Measurements from ENCODE around the gene PIGC.

Gene PIGC

DNA sequence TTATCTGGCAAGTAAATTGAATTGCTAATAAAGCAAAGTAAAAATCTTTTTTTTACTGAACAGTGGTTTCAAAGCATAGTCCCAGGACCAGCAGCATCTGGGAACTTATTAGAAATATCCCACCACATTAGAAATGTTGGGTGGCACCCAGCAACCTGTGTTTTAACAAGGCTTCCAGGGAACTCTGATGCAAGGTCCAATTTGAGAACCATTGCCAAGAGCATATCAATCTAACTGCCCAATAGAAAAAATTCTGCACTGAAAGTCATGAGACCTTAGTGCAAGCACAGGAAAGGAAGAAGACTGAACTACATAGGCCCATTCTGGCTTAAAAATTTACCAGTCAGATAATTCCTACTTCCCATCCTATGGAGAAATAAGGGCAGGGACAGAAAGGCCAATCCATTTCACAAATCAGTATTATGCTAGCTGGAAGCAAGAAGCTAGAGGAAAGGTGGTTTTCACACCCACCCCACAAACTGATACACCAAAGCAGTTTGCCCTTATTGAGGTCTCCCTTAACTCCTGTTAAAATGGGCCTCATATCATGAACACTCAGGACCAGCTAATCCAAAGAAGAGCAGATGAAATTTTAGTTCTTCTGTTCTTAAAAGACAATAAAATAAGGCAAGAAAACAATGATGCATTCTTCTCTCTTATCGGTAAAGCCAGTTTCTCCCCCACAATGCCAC lies 40.8 kb downstream of the PIGC start:
- Mint-ChIP-seq H3K36me3 (ENCODE audit: low read depth) (no peaks in the 10 kb centered on the region), H3K27ac (no peak overlapping the region), H3K9me3 (no peaks in the 10 kb centered on the region), H3K4me3 (no peak overlapping the region), H3K4me1 (ENCODE audit: low read depth) (peaks cover 37% of the 10 kb centered on the region), H3K27me3 (no peaks in the 10 kb centered on the region)

DNA sequence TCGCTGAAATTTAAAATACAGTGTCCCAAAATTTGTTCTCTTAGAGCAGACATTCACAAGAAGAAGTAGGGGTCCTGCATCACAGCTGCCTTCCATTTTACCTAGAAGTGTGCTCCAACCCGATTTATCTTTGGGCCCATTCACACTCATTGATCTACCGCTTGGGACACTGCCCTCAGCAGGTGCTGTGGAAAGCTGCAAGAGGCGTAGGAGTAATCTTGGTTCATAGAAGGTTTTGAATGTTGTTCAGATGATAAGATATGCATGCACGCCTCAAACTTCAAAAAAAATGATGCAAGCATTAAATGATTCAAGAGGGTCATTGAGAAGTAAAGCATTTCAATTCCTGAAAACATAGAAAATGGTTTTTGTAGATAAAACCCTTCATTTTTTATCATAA lies 42.0 kb downstream of the PIGC start:
- peaks cover 48% of the 10 kb centered on the region for H3K4me1 Mint-ChIP-seq (ENCODE audit: low read depth)
- H3K9me3 Mint-ChIP-seq: no peaks in the 10 kb centered on the region
- H3K36me3 Mint-ChIP-seq (ENCODE audit: low read depth): no peaks in the 10 kb centered on the region
- H3K4me3 Mint-ChIP-seq: no peak overlapping the region
- H3K27ac Mint-ChIP-seq: no peak overlapping the region
- no peaks in the 10 kb centered on the region for H3K27me3 Mint-ChIP-seq

DNA sequence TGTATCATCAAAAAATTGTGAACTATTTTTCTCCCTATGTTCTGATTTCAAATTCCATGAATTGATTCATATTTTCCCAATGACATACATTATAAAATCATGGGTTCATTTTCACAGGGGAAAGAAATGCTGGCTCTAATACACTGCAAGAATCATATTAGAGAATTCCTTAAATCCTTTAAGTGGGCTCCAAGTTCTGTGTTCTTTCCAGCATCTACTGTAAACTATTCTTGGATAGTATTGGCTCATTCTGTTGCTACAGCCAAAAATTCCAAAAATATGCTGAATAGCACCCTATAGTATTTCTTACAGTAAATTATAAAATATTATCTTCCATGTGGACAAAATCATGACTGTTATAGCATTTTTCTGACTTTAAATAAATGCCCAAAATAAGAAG lies 42.4 kb downstream of the PIGC start:
- H3K4me3 Mint-ChIP-seq: no peak overlapping the region
- no peaks in the 10 kb centered on the region for H3K36me3 Mint-ChIP-seq (ENCODE audit: low read depth)
- H3K27me3 Mint-ChIP-seq: no peaks in the 10 kb centered on the region
- H3K27ac Mint-ChIP-seq: no peak overlapping the region
- no peaks in the 10 kb centered on the region for H3K9me3 Mint-ChIP-seq
- peaks cover 51% of the 10 kb centered on the region for H3K4me1 Mint-ChIP-seq (ENCODE audit: low read depth)

- H3K36me3 Mint-ChIP-seq (ENCODE audit: low read depth): no peaks in the 10 kb centered on the region
- H3K4me1 Mint-ChIP-seq (ENCODE audit: low read depth): peaks cover 56% of the 10 kb centered on the region
- H3K27me3 Mint-ChIP-seq: no peaks in the 10 kb centered on the region
- no peaks in the 10 kb centered on the region for H3K9me3 Mint-ChIP-seq
- no peak overlapping the region for H3K27ac Mint-ChIP-seq
- H3K4me3 Mint-ChIP-seq: no peak overlapping the region
Measured at GRCh38 chr1:172400722-172401105, 43.2 kb downstream of the PIGC start.

DNA sequence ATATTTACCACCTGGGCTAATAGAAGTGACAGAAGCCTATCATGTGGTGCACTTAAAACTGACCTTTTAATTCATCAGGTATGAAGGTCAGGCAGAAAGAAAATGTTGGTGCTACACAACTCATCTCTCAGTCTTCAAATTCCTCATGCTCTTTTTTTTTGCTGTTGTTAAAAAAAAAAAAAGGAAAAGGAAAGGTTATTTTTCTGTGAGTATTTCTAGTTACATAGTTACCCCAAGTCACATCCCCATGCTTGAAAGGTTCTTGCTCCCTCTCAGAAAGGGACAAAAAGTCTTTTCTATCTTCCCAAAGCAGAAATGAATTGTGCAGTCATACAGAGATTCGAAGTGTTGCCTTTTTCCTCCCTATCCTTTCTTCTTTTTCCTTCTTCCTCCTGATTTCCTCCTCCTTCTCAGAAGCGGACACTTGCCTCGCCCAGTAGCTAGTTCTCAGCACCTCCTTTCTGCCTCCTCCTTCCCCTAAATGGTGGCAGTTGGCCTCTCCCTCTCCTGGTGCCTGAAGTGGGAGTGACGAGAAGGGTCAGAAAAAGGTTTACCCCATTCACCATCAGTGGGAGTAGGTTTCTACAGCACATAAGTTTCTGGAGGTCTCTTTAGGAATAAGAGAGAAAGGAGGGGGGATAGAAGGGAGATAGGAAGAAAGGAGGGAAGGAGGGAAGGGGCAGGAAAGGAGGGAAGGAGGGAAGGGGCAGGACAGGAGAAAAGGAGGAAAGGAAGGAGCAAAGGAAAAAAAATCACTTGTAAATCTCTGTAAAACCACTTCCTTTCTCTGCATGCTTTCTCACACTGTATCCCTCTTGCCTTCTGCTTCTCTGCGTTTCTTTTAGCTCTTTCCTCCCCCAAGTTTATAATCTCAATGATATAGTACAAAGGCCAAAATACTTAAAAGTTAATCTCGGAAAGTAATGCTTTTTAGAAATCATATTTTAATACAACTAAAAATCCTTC lies 43.8 kb downstream of the PIGC start:
- H3K4me3 Mint-ChIP-seq: no peak overlapping the region
- H3K4me1 Mint-ChIP-seq (ENCODE audit: low read depth): peaks cover 62% of the 10 kb centered on the region
- H3K27ac Mint-ChIP-seq: peak overlapping the region; percentile 66
- no peaks in the 10 kb centered on the region for H3K36me3 Mint-ChIP-seq (ENCODE audit: low read depth)
- H3K27me3 Mint-ChIP-seq: no peaks in the 10 kb centered on the region
- no peaks in the 10 kb centered on the region for H3K9me3 Mint-ChIP-seq

DNA sequence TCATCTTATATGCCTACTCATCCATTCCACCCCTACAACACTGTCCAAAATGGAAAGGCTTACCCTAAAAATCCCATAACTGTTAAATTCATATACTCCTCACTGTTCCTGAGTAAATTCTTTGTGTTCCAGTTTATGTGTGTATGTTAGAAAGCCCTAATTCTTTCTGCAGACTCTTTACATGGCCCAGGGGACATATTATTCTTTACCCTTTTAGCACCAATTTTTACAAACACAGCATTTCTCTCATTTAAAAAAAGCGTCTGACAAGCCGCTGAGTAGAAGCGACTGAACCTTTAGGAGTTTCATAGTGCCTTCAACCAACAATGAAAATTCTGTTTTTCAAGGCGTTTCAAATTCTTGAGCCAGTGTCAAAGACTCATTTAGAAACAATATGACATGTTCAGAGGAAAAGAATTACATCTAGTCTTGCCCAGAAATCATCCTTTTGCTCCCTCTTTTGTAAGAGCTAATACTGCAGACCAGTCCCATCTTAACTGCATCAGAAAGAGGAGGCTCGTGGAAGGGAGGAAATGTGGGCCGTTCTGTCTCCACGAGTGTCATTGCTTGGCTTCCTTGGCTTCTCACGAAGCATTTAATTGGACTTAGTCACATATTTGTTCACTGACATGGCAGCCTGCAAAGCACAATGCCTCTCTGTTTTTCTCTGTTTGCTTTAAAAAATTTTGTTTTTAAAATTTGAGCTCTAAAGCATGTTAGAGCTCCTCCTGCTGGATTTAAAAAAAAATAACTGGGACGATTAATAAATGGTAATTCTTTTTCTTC lies 44.7 kb downstream of the PIGC start:
- H3K27ac Mint-ChIP-seq: peak overlapping the region; percentile 78
- no peaks in the 10 kb centered on the region for H3K9me3 Mint-ChIP-seq
- peak overlapping the region; percentile 44 for H3K4me3 Mint-ChIP-seq
- no peaks in the 10 kb centered on the region for H3K27me3 Mint-ChIP-seq
- no peaks in the 10 kb centered on the region for H3K36me3 Mint-ChIP-seq (ENCODE audit: low read depth)
- H3K4me1 Mint-ChIP-seq (ENCODE audit: low read depth): peaks cover 71% of the 10 kb centered on the region

GRCh38 chr1:172398193-172398592 lies 45.7 kb downstream of the PIGC start:
- Mint-ChIP-seq H3K27ac (no peak overlapping the region), H3K9me3 (no peaks in the 10 kb centered on the region), H3K27me3 (no peaks in the 10 kb centered on the region), H3K36me3 (ENCODE audit: low read depth) (no peaks in the 10 kb centered on the region), H3K4me3 (no peak overlapping the region), H3K4me1 (ENCODE audit: low read depth) (peaks cover 76% of the 10 kb centered on the region)

GRCh38 chr1:172397633-172398032 lies 46.2 kb downstream of the PIGC start:
- Mint-ChIP-seq H3K27me3 (no peaks in the 10 kb centered on the region), H3K4me3 (no peak overlapping the region), H3K9me3 (no peaks in the 10 kb centered on the region), H3K4me1 (ENCODE audit: low read depth) (peaks cover 80% of the 10 kb centered on the region), H3K27ac (no peak overlapping the region), H3K36me3 (ENCODE audit: low read depth) (no peaks in the 10 kb centered on the region)

DNA sequence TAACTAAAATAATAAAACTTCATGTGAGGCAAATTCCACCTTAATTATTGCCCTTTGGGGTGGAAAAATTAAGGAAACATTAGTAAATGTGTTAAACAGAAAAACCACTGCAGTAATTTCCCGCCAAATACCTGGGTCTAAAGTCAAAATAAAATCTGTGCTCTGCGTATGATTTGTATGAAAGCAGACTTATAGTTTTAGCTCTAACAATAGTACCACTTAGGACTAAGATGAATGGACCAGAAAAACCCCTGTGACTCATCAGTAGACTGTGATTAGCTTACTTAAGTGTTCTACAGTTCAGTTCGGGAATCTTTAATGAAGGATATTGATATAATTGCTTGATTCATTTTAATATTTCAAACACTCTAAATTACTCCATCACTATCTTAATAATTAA lies 46.6 kb downstream of the PIGC start:
- Mint-ChIP-seq H3K36me3 (ENCODE audit: low read depth) (no peaks in the 10 kb centered on the region), H3K4me3 (no peak overlapping the region), H3K27ac (no peak overlapping the region), H3K4me1 (ENCODE audit: low read depth) (peaks cover 84% of the 10 kb centered on the region), H3K9me3 (no peaks in the 10 kb centered on the region), H3K27me3 (no peaks in the 10 kb centered on the region)

DNA sequence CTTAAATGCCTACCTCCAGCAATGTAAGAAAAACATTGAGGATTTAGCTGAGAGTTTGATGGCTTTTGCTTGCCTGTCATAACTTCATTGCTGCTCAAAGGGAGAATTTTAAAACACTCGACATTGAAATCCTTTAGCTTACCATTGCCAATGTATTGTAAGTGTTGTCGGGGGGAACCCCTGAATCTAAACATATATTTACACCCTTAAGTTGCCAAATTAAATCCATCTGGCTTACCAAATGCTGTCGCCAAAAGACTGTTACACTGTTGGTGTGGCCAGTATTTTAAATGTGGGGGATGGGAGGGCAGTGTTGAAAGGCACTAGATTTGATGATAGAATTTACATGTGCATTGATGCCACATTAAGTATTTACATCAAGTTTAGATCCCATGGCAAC lies 48.3 kb downstream of the PIGC start:
- Mint-ChIP-seq H3K27ac (no peak overlapping the region), H3K9me3 (no peaks in the 10 kb centered on the region), H3K27me3 (no peaks in the 10 kb centered on the region), H3K4me1 (ENCODE audit: low read depth) (peaks cover 92% of the 10 kb centered on the region), H3K4me3 (no peak overlapping the region), H3K36me3 (ENCODE audit: low read depth) (no peaks in the 10 kb centered on the region)

- H3K27me3 Mint-ChIP-seq: no peaks in the 10 kb centered on the region
- H3K36me3 Mint-ChIP-seq (ENCODE audit: low read depth): no peaks in the 10 kb centered on the region
- peak overlapping the region; percentile 70 for H3K27ac Mint-ChIP-seq
- no peaks in the 10 kb centered on the region for H3K9me3 Mint-ChIP-seq
- peak overlapping the region; percentile 69 for H3K4me3 Mint-ChIP-seq
- H3K4me1 Mint-ChIP-seq (ENCODE audit: low read depth): peaks cover 87% of the 10 kb centered on the region
Measured at GRCh38 chr1:172394811-172395210, 49.1 kb downstream of the PIGC start.

DNA sequence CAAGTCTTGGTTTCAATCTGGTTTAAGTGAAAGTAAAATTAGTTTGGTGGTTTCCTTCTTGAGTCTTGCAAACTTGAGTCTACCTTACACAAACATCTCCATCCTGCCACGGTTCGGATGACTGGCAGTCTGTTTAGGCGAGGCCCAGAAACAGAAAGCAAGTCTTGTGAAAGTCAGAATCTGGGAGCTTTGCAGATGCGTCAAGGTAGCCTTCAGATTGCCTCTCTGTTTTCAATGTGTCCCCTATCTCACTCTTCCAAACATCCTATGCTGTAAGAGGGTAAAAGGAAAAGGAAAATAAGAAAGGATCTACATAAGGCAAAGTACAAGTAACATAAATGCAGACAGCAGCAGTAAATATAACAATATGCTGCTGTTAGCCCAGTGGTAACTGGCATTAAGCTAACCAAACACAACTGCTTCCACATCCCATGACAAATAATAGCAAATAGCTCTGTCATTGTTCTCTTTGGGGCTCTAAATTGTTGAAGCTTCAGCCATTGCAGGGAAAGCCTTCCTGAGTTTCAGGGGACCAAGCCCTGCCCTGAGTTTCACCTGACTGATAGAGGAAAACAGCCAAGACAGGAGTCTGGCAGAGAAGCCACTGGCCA lies 49.6 kb downstream of the PIGC start:
- Mint-ChIP-seq H3K27me3 (no peaks in the 10 kb centered on the region), H3K4me3 (peak overlapping the region; percentile 69), H3K27ac (peak overlapping the region; percentile 70), H3K9me3 (no peaks in the 10 kb centered on the region), H3K36me3 (ENCODE audit: low read depth) (no peaks in the 10 kb centered on the region), H3K4me1 (ENCODE audit: low read depth) (peaks cover 82% of the 10 kb centered on the region)

DNA sequence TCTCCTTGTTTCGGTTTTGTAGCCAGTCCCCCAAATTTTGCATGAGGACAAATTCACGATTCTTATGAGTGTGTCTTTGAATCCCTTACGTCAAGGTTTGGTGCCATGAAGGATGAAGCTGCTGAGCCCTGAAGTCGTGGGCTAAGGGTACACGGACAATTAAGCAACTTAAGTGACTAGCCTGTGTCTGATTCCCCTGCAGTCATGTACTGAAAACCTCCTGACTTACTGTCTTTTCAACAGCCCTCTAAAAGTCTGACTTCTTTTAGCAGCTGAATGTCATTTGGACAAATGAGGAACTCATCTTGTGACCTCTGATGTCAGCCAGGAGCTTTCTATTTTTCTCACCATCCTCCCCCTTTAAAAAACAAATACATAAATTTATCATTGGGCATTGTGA lies 50.5 kb downstream of the PIGC start:
- no peaks in the 10 kb centered on the region for H3K27me3 Mint-ChIP-seq
- no peaks in the 10 kb centered on the region for H3K36me3 Mint-ChIP-seq (ENCODE audit: low read depth)
- peak overlapping the region; percentile 70 for H3K27ac Mint-ChIP-seq
- no peak overlapping the region for H3K4me3 Mint-ChIP-seq
- peaks cover 73% of the 10 kb centered on the region for H3K4me1 Mint-ChIP-seq (ENCODE audit: low read depth)
- no peaks in the 10 kb centered on the region for H3K9me3 Mint-ChIP-seq

- no peaks in the 10 kb centered on the region for H3K27me3 Mint-ChIP-seq
- peaks cover 59% of the 10 kb centered on the region for H3K4me1 Mint-ChIP-seq (ENCODE audit: low read depth)
- no peak overlapping the region for H3K27ac Mint-ChIP-seq
- H3K36me3 Mint-ChIP-seq (ENCODE audit: low read depth): no peaks in the 10 kb centered on the region
- no peak overlapping the region for H3K4me3 Mint-ChIP-seq
- H3K9me3 Mint-ChIP-seq: no peaks in the 10 kb centered on the region
Measured at GRCh38 chr1:172391976-172392375, 51.9 kb downstream of the PIGC start.
